ENCODE results near the gene UXS1.
A peak's percentile ranks its signal among the peaks of the same experiment; 100 is the strongest.

The UXS1 gene

GRCh38 chr2:106119074-106119473 is 75.0 kb downstream of the UXS1 start:
- H4K12ac ChIP-seq (ENCODE audit: low read depth, low read length) = no peak overlapping the region
- no peak overlapping the region for H4K8ac ChIP-seq (ENCODE audit: low read depth, low read length)
- H3K79me1 ChIP-seq (ENCODE audit: low read length) = no peaks in the 10 kb centered on the region
- H3K18ac ChIP-seq (ENCODE audit: low read length) = no peak overlapping the region
- no peaks in the 10 kb centered on the region for H3K27me3 ChIP-seq (ENCODE audit: insufficient read depth, low read length)
- H2AFZ ChIP-seq (ENCODE audit: insufficient read depth, low read length, poor library complexity) = no peak overlapping the region
- H3K4me2 ChIP-seq (ENCODE audit: low read length) = no peak overlapping the region
- H2BK12ac ChIP-seq (ENCODE audit: low read length) = no peak overlapping the region
- peaks cover 23 to 28% of the 10 kb centered on the region in 2 experiments for H3K36me3 ChIP-seq (ENCODE audit: control insufficient read depth in 1 of 2, insufficient read depth in 2 of 2, low read length in 2 of 2)
- no peak overlapping the region for H3K9ac ChIP-seq (ENCODE audit: low read length)
- no peak overlapping the region for H3K23ac ChIP-seq (ENCODE audit: low read length)
- H3K27ac ChIP-seq (ENCODE audit: low read depth, low read length) = no peak overlapping the region
- no peak for DNase-seq
- H3K9me3 ChIP-seq (ENCODE audit: insufficient read depth, low read depth, low read length) = no peaks in the 10 kb centered on the region
- no peak overlapping the region for H3K4me3 ChIP-seq (ENCODE audit: low read depth, low read length)
- H2BK5ac ChIP-seq (ENCODE audit: low read depth, low read length, poor library complexity) = no peak overlapping the region
- WGBS (ENCODE audit: extremely low coverage, insufficient coverage, insufficient read length) = no CpG with 5 or more reads among the region's 6 CpGs
- no peak overlapping the region for H3K14ac ChIP-seq (ENCODE audit: low read length)
- no peaks in the 10 kb centered on the region for H3K79me2 ChIP-seq (ENCODE audit: control insufficient read depth, insufficient read depth, low read length, poor library complexity)
- H4K91ac ChIP-seq (ENCODE audit: low read depth, low read length) = no peak overlapping the region
- peaks cover 6 to 7% of the 10 kb centered on the region in 2 experiments for H3K4me1 ChIP-seq (ENCODE audit: control insufficient read depth in 1 of 2, insufficient read depth in 2 of 2, low read length in 2 of 2)
- no peak overlapping the region for H2AK5ac ChIP-seq (ENCODE audit: low read length)
- H3K4ac ChIP-seq (ENCODE audit: low read depth, low read length) = no peak overlapping the region
- H2BK120ac ChIP-seq (ENCODE audit: insufficient read depth, low read length, poor library complexity) = no peak overlapping the region

GRCh38 chr2:106117882-106118684 is 76.0 kb downstream of the UXS1 start:
- no peak overlapping the region for H2BK120ac ChIP-seq (ENCODE audit: insufficient read depth, low read length, poor library complexity)
- H3K79me1 ChIP-seq (ENCODE audit: low read length) = no peaks in the 10 kb centered on the region
- H2AFZ ChIP-seq (ENCODE audit: insufficient read depth, low read length, poor library complexity) = no peak overlapping the region
- peaks cover 5 to 6% of the 10 kb centered on the region in 2 experiments for H3K4me1 ChIP-seq (ENCODE audit: control insufficient read depth in 1 of 2, insufficient read depth in 2 of 2, low read length in 2 of 2)
- no peak overlapping the region for H3K4me2 ChIP-seq (ENCODE audit: low read length)
- no peak overlapping the region for H4K91ac ChIP-seq (ENCODE audit: low read depth, low read length)
- no peak overlapping the region for H3K27ac ChIP-seq (ENCODE audit: low read depth, low read length)
- H3K23ac ChIP-seq (ENCODE audit: low read length) = no peak overlapping the region
- no peaks in the 10 kb centered on the region for H3K9me3 ChIP-seq (ENCODE audit: insufficient read depth, low read depth, low read length)
- H3K4ac ChIP-seq (ENCODE audit: low read depth, low read length) = no peak overlapping the region
- no peak overlapping the region for H4K8ac ChIP-seq (ENCODE audit: low read depth, low read length)
- H3K79me2 ChIP-seq (ENCODE audit: control insufficient read depth, insufficient read depth, low read length, poor library complexity) = no peaks in the 10 kb centered on the region
- H3K14ac ChIP-seq (ENCODE audit: low read length) = no peak overlapping the region
- H2BK12ac ChIP-seq (ENCODE audit: low read length) = no peak overlapping the region
- H2BK5ac ChIP-seq (ENCODE audit: low read depth, low read length, poor library complexity) = no peak overlapping the region
- H3K18ac ChIP-seq (ENCODE audit: low read length) = no peak overlapping the region
- no CpG with 5 or more reads among the region's 9 CpGs for WGBS (ENCODE audit: extremely low coverage, insufficient coverage, insufficient read length)
- H2AK5ac ChIP-seq (ENCODE audit: low read length) = no peak overlapping the region
- H3K36me3 ChIP-seq (ENCODE audit: control insufficient read depth in 1 of 2, insufficient read depth in 2 of 2, low read length in 2 of 2) = peaks cover 21 to 32% of the 10 kb centered on the region in 2 experiments
- H4K12ac ChIP-seq (ENCODE audit: low read depth, low read length) = no peak overlapping the region
- no peak overlapping the region for H3K9ac ChIP-seq (ENCODE audit: low read length)
- DNase-seq = peak in 1 of 2 donors; percentile 10
- no peak overlapping the region for H3K4me3 ChIP-seq (ENCODE audit: low read depth, low read length)
- H3K27me3 ChIP-seq (ENCODE audit: insufficient read depth, low read length) = no peaks in the 10 kb centered on the region

DNA sequence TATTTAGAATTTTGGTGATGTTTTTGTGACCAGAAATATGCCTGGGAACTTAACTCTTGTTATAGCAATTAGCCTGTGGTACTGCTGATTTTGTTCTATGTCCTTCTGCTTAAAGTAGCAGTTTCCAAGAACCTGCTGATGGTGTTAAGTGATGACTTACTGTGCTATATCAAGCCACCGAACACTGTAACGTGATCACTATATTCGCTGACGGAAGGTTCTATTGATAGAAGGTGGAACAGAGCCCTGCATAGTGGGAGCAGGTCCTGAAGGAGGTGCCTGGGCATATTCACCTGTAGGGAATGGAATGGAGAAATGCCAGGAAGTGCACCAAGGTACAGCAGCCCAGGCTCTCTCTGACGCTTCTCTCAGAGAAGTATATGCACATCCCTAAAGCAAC is 76.8 kb downstream of the UXS1 start:
- H3K18ac ChIP-seq (ENCODE audit: low read length) = no peak overlapping the region
- no peak overlapping the region for H2BK5ac ChIP-seq (ENCODE audit: low read depth, low read length, poor library complexity)
- no peak for DNase-seq
- H2AK5ac ChIP-seq (ENCODE audit: low read length) = no peak overlapping the region
- H3K4me2 ChIP-seq (ENCODE audit: low read length) = no peak overlapping the region
- H4K8ac ChIP-seq (ENCODE audit: low read depth, low read length) = no peak overlapping the region
- H4K12ac ChIP-seq (ENCODE audit: low read depth, low read length) = no peak overlapping the region
- H3K9ac ChIP-seq (ENCODE audit: low read length) = no peak overlapping the region
- peaks cover 25 to 32% of the 10 kb centered on the region in 2 experiments for H3K36me3 ChIP-seq (ENCODE audit: control insufficient read depth in 1 of 2, insufficient read depth in 2 of 2, low read length in 2 of 2)
- WGBS (ENCODE audit: extremely low coverage, insufficient coverage, insufficient read length) = no CpG with 5 or more reads among the region's 5 CpGs
- no peak overlapping the region for H3K4me3 ChIP-seq (ENCODE audit: low read depth, low read length)
- H4K91ac ChIP-seq (ENCODE audit: low read depth, low read length) = no peak overlapping the region
- no peaks in the 10 kb centered on the region for H3K79me1 ChIP-seq (ENCODE audit: low read length)
- H3K79me2 ChIP-seq (ENCODE audit: control insufficient read depth, insufficient read depth, low read length, poor library complexity) = no peaks in the 10 kb centered on the region
- H3K23ac ChIP-seq (ENCODE audit: low read length) = no peak overlapping the region
- H3K27me3 ChIP-seq (ENCODE audit: insufficient read depth, low read length) = no peaks in the 10 kb centered on the region
- H2AFZ ChIP-seq (ENCODE audit: insufficient read depth, low read length, poor library complexity) = no peak overlapping the region
- no peak overlapping the region for H2BK120ac ChIP-seq (ENCODE audit: insufficient read depth, low read length, poor library complexity)
- no peak overlapping the region for H3K4ac ChIP-seq (ENCODE audit: low read depth, low read length)
- H3K9me3 ChIP-seq (ENCODE audit: insufficient read depth, low read depth, low read length) = no peaks in the 10 kb centered on the region
- H2BK12ac ChIP-seq (ENCODE audit: low read length) = no peak overlapping the region
- peaks cover 5 to 6% of the 10 kb centered on the region in 2 experiments for H3K4me1 ChIP-seq (ENCODE audit: control insufficient read depth in 1 of 2, insufficient read depth in 2 of 2, low read length in 2 of 2)
- no peak overlapping the region for H3K14ac ChIP-seq (ENCODE audit: low read length)
- no peak overlapping the region for H3K27ac ChIP-seq (ENCODE audit: low read depth, low read length)

DNA sequence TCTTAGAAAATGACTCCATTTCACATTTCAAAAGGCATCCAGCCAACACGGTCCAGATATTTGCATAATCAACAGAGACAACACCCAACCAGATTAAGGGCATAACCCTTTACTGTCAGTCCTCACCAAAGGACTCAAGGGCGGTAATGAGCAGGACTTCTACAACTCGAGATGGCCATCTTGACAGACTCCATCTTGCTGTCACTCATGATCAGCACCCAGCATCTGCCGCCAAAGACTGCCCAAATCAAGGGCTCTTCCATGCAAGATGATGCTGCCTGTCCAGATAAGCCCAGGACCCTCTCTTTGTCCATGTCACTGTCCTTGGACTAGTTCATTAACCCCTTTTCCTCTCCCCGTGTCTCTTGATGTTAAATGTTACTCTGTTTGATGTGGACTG is 77.9 kb downstream of the UXS1 start:
- H4K12ac ChIP-seq (ENCODE audit: low read depth, low read length) = no peak overlapping the region
- H3K23ac ChIP-seq (ENCODE audit: low read length) = no peak overlapping the region
- H2AFZ ChIP-seq (ENCODE audit: insufficient read depth, low read length, poor library complexity) = no peak overlapping the region
- no peak for DNase-seq
- H2BK5ac ChIP-seq (ENCODE audit: low read depth, low read length, poor library complexity) = no peak overlapping the region
- H3K4ac ChIP-seq (ENCODE audit: low read depth, low read length) = no peak overlapping the region
- H2BK12ac ChIP-seq (ENCODE audit: low read length) = no peak overlapping the region
- H2AK5ac ChIP-seq (ENCODE audit: low read length) = no peak overlapping the region
- H3K4me1 ChIP-seq (ENCODE audit: control insufficient read depth in 1 of 2, insufficient read depth in 2 of 2, low read length in 2 of 2) = peaks cover 5 to 6% of the 10 kb centered on the region in 2 experiments
- no peaks in the 10 kb centered on the region for H3K9me3 ChIP-seq (ENCODE audit: insufficient read depth, low read depth, low read length)
- no peak overlapping the region for H3K18ac ChIP-seq (ENCODE audit: low read length)
- H3K36me3 ChIP-seq (ENCODE audit: control insufficient read depth in 1 of 2, insufficient read depth in 2 of 2, low read length in 2 of 2) = peaks cover 27 to 36% of the 10 kb centered on the region in 2 experiments
- H3K4me2 ChIP-seq (ENCODE audit: low read length) = no peak overlapping the region
- no CpG with 5 or more reads among the region's 5 CpGs for WGBS (ENCODE audit: extremely low coverage, insufficient coverage, insufficient read length)
- H4K8ac ChIP-seq (ENCODE audit: low read depth, low read length) = no peak overlapping the region
- H3K9ac ChIP-seq (ENCODE audit: low read length) = no peak overlapping the region
- H3K27me3 ChIP-seq (ENCODE audit: insufficient read depth, low read length) = no peaks in the 10 kb centered on the region
- no peak overlapping the region for H3K14ac ChIP-seq (ENCODE audit: low read length)
- no peak overlapping the region for H2BK120ac ChIP-seq (ENCODE audit: insufficient read depth, low read length, poor library complexity)
- H3K4me3 ChIP-seq (ENCODE audit: low read depth, low read length) = no peak overlapping the region
- H4K91ac ChIP-seq (ENCODE audit: low read depth, low read length) = no peak overlapping the region
- H3K79me2 ChIP-seq (ENCODE audit: control insufficient read depth, insufficient read depth, low read length, poor library complexity) = no peaks in the 10 kb centered on the region
- H3K79me1 ChIP-seq (ENCODE audit: low read length) = no peaks in the 10 kb centered on the region
- no peak overlapping the region for H3K27ac ChIP-seq (ENCODE audit: low read depth, low read length)
